Neural progenitor cell (in vitro differentiated cells): ENCODE results near the gene PFKM.

ENCODE experiments used
- CTCF ChIP-seq: fragments of 200-600 bp; sonication (generic); IDR thresholded peaks from 2 replicates; pipeline ENCODE4 v1.5.1; 2017; ENCODE audit warnings: antibody characterized with exemption, mild to moderate bottlenecking
- EZH2 ChIP-seq: fragments of 200-600 bp; sonication (generic); IDR thresholded peaks from 2 replicates; pipeline ENCODE4 v1.6.1; 2017; ENCODE audit warnings: antibody characterized with exemption, mild to moderate bottlenecking, moderate library complexity

- TF ChIP-seq CTCF (no peak), EZH2 (no peak)
Measured at GRCh38 chr12:48119078-48119833, at the start of gene PFKM.
